Stimulated activated CD4-positive, alpha-beta T cell treated with anti-CD3 and anti-CD28 coated beads, TNF-alpha, amount 100 ng/mL, for 4 hours (primary cell): ENCODE measurements around the gene CD24.
"Not testable (repeated sequence)": the region's sequence is repeated elsewhere in the genome, so short reads cannot be mapped to it uniquely, and the experiment has no call there.

Source experiments
- DNase-seq, 3 experiments: peaks; one replicate each; pipeline ENCODE4 v3.0.0-alpha.2; 2020; ENCODE audit warnings: low read depth in 3 of 3

CD24 gene

GRCh38 chr6:106974336-106974998, at the start of gene CD24:
CD24 (minus strand) TSS chr6:106974729; CDS start chr6:106974646, 83 bp downstream.
- DNase-seq: peak; percentile 5 to 28 (median 8)

GRCh38 chr6:107021446-107022185, 47.1 kb upstream of the CD24 start:
- no peak for DNase-seq

GRCh38 chr6:107020239-107020638, 45.7 kb upstream of the CD24 start:
- no peak for DNase-seq

GRCh38 chr6:107019628-107020027, 45.1 kb upstream of the CD24 start:
- DNase-seq: not testable (repeated sequence)

GRCh38 chr6:107019047-107019446, 44.5 kb upstream of the CD24 start:
- DNase-seq: no peak

- no peak for DNase-seq
Measured at GRCh38 chr6:107009499-107009898, 35.0 kb upstream of the CD24 start.

GRCh38 chr6:106997392-106998158, 23.0 kb upstream of the CD24 start:
- DNase-seq: no peak

- no peak for DNase-seq
Measured at GRCh38 chr6:106995640-106996039, 21.1 kb upstream of the CD24 start.

GRCh38 chr6:106989737-106990136, 15.2 kb upstream of the CD24 start:
- DNase-seq: not testable (repeated sequence)

- DNase-seq: no peak
Measured at GRCh38 chr6:106988664-106989063, 14.1 kb upstream of the CD24 start.

GRCh38 chr6:106981926-106982325, 7.4 kb upstream of the CD24 start:
- DNase-seq: no peak

GRCh38 chr6:106980926-106981325, 6.4 kb upstream of the CD24 start:
- no peak for DNase-seq

- peak; percentile 54 to 62 (median 58) for DNase-seq
Measured at GRCh38 chr6:106979435-106979884, 4.9 kb upstream of the CD24 start.

GRCh38 chr6:106977246-106977645, 2.7 kb upstream of the CD24 start:
- DNase-seq: no peak

GRCh38 chr6:106976270-106976669, 1.7 kb upstream of the CD24 start:
- no peak for DNase-seq

GRCh38 chr6:106975738-106976064, 1.2 kb upstream of the CD24 start:
- no peak for DNase-seq

- peak in 1 of 3 experiments; percentile 2 for DNase-seq
Measured at GRCh38 chr6:106974999-106975737, 639 bp upstream of the CD24 start.

GRCh38 chr6:106973836-106974335, 643 bp downstream of the CD24 start:
- no peak for DNase-seq

- DNase-seq: no peak
Measured at GRCh38 chr6:106973018-106973835, 1.3 kb downstream of the CD24 start.

GRCh38 chr6:106972500-106972899, 2.0 kb downstream of the CD24 start:
- DNase-seq: no peak

- DNase-seq: not testable (repeated sequence)
Measured at GRCh38 chr6:106970769-106971168, 3.8 kb downstream of the CD24 start.
